OCI-LY3 (cell line): ENCODE measurements around the gene MKLN1.

Source experiments
- H2AFZ ChIP-seq: fragments of 200-600, 300-600 bp; shearing (Covaris generic); 2 replicates; pipeline ENCODE4 v1.6.0; 2014; ENCODE audit warnings: antibody characterized with exemption, low read depth, low read length
- H3K27ac ChIP-seq: fragments of 200-600, 300-600 bp; sonication (generic); 2 replicates; pipeline ENCODE4 v1.5.1; 2014; ENCODE audit warnings: mild to moderate bottlenecking, low read length, moderate library complexity, mixed read lengths
- H3K27me3 ChIP-seq: fragments of 200-600, 300-600 bp; sonication (generic); 2 replicates; pipeline ENCODE4 v1.6.1; 2014; ENCODE audit warnings: low read depth, low read length, mixed read lengths
- H3K36me3 ChIP-seq: fragments of 200-600, 300-600 bp; sonication (generic); replicated peaks from 2 replicates; pipeline ENCODE3; 2014; ENCODE audit warnings: low read depth, low read length, mixed read lengths
- H3K4me1 ChIP-seq: fragments of 300-600, 200-600 bp; sonication (generic); 2 replicates; pipeline ENCODE4 v1.6.1; 2014; ENCODE audit warnings: low read length, mixed read lengths
- H3K4me2 ChIP-seq: fragments of 200-600, 300-600 bp; sonication (generic); 2 replicates; pipeline ENCODE4 v1.6.1; 2014; ENCODE audit warnings: low read length, mixed read lengths
- H3K4me3 ChIP-seq: fragments of 300-600, 200-600 bp; sonication (generic); 2 replicates; pipeline ENCODE4 v1.5.1; 2014; ENCODE audit warnings: antibody characterized with exemption, mild to moderate bottlenecking, low read length, moderate library complexity
- H3K79me2 ChIP-seq: fragments of 300-600, 200-600 bp; shearing (Covaris generic); 2 replicates; pipeline ENCODE4 v1.6.1; 2014; ENCODE audit warnings: mild to moderate bottlenecking, low read length, mixed read lengths
- H3K9ac ChIP-seq: fragments of 300-600, 200-600 bp; shearing (Covaris generic); 2 replicates; pipeline ENCODE4 v1.6.0; 2014; ENCODE audit warnings: mild to moderate bottlenecking, low read length, moderate library complexity
- H3K9me3 ChIP-seq: fragments of 200-600, 300-600 bp; shearing (Covaris generic); 2 replicates; pipeline ENCODE4 v1.6.1; 2014; ENCODE audit warnings: low read length, mixed read lengths; ENCODE audit not compliant: insufficient read depth
- H4K20me1 ChIP-seq: fragments of 200-600, 300-600 bp; sonication (generic); 2 replicates; pipeline ENCODE4 v1.6.1; 2016; ENCODE audit warnings: low read length, mixed read lengths; ENCODE audit not compliant: insufficient read depth
- EZH2phosphoT487 ChIP-seq: fragments of 200-600 bp; shearing (Covaris generic); IDR thresholded peaks from 2 replicates; pipeline ENCODE4 v1.6.1; 2018; ENCODE audit warnings: antibody characterized with exemption, mixed run types, low read depth
- TF ChIP-seq, protein P1 (sequence below): fragments of 200-600, 300-600 bp; sonication (generic); IDR thresholded peaks from 2 replicates; pipeline ENCODE4 v1.5.1; 2014; ENCODE audit warnings: antibody characterized with exemption, low read length, low read depth

The MKLN1 gene

DNA sequence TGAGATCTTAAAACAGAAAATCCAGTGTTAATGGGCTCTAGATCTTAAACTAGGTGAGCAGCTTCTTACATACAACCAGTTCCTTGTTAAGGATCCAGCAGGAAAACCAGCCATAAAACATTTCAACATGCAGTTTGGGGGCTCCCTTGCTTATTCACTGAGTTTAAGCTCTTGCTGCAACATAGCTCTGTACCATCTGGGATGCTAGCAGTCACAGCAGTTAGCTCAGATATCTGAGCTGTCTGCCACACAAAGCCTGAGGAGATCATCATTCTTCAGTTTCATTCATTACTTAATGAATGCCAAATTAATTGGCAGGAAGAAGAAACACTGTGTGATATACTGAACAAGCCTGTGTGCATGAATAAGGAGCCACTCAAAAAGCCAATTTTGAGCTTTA lies 165.9 kb downstream of the MKLN1 start:
- H3K79me2 ChIP-seq, result no peaks in the 10 kb centered on the region
- H3K4me3 ChIP-seq, result no peak overlapping the region
- no peaks in the 10 kb centered on the region for H4K20me1 ChIP-seq
- H3K27me3 ChIP-seq, result no peaks in the 10 kb centered on the region
- no peaks in the 10 kb centered on the region for H3K9me3 ChIP-seq
- H3K4me1 ChIP-seq, result no peaks in the 10 kb centered on the region
- no peak overlapping the region for H2AFZ ChIP-seq
- H3K36me3 ChIP-seq, result peaks cover 9% of the 10 kb centered on the region
- no peak for TF ChIP-seq EZH2phosphoT487
- TF ChIP-seq, protein P1, sequence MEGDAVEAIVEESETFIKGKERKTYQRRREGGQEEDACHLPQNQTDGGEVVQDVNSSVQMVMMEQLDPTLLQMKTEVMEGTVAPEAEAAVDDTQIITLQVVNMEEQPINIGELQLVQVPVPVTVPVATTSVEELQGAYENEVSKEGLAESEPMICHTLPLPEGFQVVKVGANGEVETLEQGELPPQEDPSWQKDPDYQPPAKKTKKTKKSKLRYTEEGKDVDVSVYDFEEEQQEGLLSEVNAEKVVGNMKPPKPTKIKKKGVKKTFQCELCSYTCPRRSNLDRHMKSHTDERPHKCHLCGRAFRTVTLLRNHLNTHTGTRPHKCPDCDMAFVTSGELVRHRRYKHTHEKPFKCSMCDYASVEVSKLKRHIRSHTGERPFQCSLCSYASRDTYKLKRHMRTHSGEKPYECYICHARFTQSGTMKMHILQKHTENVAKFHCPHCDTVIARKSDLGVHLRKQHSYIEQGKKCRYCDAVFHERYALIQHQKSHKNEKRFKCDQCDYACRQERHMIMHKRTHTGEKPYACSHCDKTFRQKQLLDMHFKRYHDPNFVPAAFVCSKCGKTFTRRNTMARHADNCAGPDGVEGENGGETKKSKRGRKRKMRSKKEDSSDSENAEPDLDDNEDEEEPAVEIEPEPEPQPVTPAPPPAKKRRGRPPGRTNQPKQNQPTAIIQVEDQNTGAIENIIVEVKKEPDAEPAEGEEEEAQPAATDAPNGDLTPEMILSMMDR, result no peak
- H3K27ac ChIP-seq, result no peak overlapping the region
- H3K4me2 ChIP-seq, result no peak overlapping the region
- no peak overlapping the region for H3K9ac ChIP-seq

DNA sequence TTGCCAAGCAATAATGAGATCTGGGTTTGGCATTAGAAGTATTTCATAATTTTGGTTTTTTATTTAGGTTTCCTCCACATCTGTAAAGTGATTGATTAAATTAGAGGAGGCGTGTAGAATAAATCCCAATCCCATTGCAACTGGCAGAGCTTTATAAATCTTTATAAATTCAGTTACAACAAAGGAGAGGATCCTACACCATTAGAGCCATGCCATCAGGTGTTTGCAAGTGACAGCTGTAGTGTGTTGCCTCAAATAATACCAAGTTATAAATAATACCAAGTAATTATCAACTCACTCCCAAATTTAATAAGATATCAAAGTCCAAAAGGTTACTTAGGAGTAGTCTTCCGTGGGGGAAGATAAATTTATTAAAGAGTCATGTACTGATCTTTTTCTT lies 166.5 kb downstream of the MKLN1 start:
- Histone ChIP-seq H3K4me3 (no peak overlapping the region), H3K4me1 (no peaks in the 10 kb centered on the region), H3K36me3 (peaks cover 12% of the 10 kb centered on the region), H3K27me3 (no peaks in the 10 kb centered on the region), H3K27ac (no peak overlapping the region), H2AFZ (no peak overlapping the region), H3K9me3 (no peaks in the 10 kb centered on the region), H3K79me2 (no peaks in the 10 kb centered on the region), H3K9ac (no peak overlapping the region), H3K4me2 (no peak overlapping the region), H4K20me1 (no peaks in the 10 kb centered on the region)
- no peak for TF ChIP-seq EZH2phosphoT487
- TF ChIP-seq, protein P1, result no peak

- TF ChIP-seq EZH2phosphoT487, result no peak
- TF ChIP-seq, protein P1, result no peak
- H3K4me1 ChIP-seq, result no peaks in the 10 kb centered on the region
- no peaks in the 10 kb centered on the region for H3K9me3 ChIP-seq
- no peak overlapping the region for H3K9ac ChIP-seq
- H4K20me1 ChIP-seq, result no peaks in the 10 kb centered on the region
- no peak overlapping the region for H3K27ac ChIP-seq
- H3K36me3 ChIP-seq, result peaks cover 12% of the 10 kb centered on the region
- no peak overlapping the region for H2AFZ ChIP-seq
- H3K4me3 ChIP-seq, result no peak overlapping the region
- no peaks in the 10 kb centered on the region for H3K79me2 ChIP-seq
- no peak overlapping the region for H3K4me2 ChIP-seq
- H3K27me3 ChIP-seq, result no peaks in the 10 kb centered on the region
Observed at GRCh38 chr7:131495669-131496498, 168.2 kb downstream of the MKLN1 start.

GRCh38 chr7:131497454-131497853 lies 169.8 kb downstream of the MKLN1 start:
- H3K4me2 ChIP-seq, result no peak overlapping the region
- no peaks in the 10 kb centered on the region for H3K4me1 ChIP-seq
- TF ChIP-seq, protein P1, result no peak
- TF ChIP-seq EZH2phosphoT487, result no peak
- no peak overlapping the region for H3K9ac ChIP-seq
- H4K20me1 ChIP-seq, result no peaks in the 10 kb centered on the region
- H3K9me3 ChIP-seq, result no peaks in the 10 kb centered on the region
- peaks cover 12% of the 10 kb centered on the region for H3K36me3 ChIP-seq
- no peak overlapping the region for H2AFZ ChIP-seq
- no peaks in the 10 kb centered on the region for H3K79me2 ChIP-seq
- no peaks in the 10 kb centered on the region for H3K27me3 ChIP-seq
- H3K27ac ChIP-seq, result no peak overlapping the region
- no peak overlapping the region for H3K4me3 ChIP-seq
